NT2/D1 (cell line): ENCODE results near the gene THNSL1.

ENCODE experiments used
- SUZ12 ChIP-seq: IDR thresholded peaks from 2 replicates; pipeline ENCODE4 v1.6.1; 2011; ENCODE audit not compliant: insufficient read length, insufficient read depth; ENCODE audit errors: extremely low read depth
- YY1 ChIP-seq: IDR thresholded peaks from 2 replicates; pipeline ENCODE4 v1.6.1; 2011; ENCODE audit not compliant: insufficient read length, insufficient read depth
- ZNF274 ChIP-seq: IDR thresholded peaks from 2 replicates; pipeline ENCODE4 v1.6.1; 2011; ENCODE audit warnings: mild to moderate bottlenecking, low read depth, low read length

- TF ChIP-seq SUZ12 (no peak), YY1 (no peak), ZNF274 (no peak)
Observed at GRCh38 chr10:25061711-25062449, 45.5 kb downstream of the THNSL1 start.
